GM12874 (cell line): ENCODE results near the gene IPPK.

Source experiments
- TF ChIP-seq, protein P1 (sequence below): IDR thresholded peaks from 2 replicates; pipeline ENCODE4 v1.5.1; 2011; ENCODE audit warnings: low read depth, mild to moderate bottlenecking, control low read depth, low read length, moderate library complexity; ENCODE audit not compliant: insufficient read depth

The IPPK gene

GRCh38 chr9:92648474-92648971 is 21.4 kb downstream of the IPPK start:
- TF ChIP-seq, protein P1, sequence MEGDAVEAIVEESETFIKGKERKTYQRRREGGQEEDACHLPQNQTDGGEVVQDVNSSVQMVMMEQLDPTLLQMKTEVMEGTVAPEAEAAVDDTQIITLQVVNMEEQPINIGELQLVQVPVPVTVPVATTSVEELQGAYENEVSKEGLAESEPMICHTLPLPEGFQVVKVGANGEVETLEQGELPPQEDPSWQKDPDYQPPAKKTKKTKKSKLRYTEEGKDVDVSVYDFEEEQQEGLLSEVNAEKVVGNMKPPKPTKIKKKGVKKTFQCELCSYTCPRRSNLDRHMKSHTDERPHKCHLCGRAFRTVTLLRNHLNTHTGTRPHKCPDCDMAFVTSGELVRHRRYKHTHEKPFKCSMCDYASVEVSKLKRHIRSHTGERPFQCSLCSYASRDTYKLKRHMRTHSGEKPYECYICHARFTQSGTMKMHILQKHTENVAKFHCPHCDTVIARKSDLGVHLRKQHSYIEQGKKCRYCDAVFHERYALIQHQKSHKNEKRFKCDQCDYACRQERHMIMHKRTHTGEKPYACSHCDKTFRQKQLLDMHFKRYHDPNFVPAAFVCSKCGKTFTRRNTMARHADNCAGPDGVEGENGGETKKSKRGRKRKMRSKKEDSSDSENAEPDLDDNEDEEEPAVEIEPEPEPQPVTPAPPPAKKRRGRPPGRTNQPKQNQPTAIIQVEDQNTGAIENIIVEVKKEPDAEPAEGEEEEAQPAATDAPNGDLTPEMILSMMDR = no peak

DNA sequence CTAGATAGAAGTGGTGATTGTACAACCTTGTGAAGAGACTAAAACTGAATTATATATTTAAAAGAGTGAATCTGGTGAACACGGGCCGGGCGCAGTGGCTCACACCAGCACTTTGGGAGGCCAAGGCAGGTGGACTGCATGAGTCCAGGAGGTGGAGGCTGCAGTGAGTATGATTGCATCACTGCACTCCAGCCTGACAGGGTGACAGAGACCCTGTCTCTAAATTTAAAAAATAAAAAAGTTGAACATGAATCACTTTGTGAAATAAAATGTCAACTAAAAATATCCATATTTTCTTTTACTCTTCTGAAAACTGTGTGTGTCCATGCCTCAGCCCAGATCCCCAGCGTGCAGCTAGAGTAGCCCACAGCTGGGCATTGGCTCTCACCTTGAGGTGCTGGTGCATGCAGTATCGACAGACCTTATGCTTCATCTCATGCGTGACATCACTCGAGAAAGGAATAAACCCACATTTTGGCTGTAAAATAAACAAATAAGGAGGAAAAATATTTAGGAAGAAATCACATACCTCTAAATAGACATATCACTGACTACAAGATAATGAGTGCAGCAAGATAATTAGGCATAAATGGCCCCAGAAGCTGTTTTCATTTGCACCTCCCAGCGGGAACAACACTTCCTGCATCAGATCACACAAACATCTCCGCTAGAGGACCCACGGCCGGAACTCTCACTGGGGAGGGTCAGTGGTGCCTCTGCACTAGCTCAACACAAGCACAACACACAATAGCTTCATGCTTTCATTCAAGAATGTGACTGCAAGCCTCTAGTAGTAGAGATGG is 22.1 kb downstream of the IPPK start:
- TF ChIP-seq, protein P1 = no peak

DNA sequence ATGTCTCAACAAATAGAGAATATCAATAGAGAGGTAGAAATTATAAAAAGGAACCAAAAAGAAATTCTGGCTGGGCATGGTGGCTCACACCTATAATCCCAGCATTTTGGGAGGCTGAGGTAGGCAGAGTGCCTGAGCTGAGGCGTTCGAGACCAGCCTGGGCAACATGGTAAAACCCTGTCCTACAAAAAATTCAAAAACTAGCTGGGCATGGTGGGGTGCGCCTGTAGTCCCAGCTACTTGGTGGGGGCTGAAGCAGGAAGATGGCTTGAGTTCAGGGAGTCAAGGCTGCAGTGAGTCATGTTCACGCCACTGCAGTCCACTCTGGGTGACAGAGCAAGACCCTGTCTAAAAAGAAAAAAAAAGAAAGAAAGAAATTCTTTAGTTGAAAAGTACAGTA is 24.9 kb downstream of the IPPK start:
- TF ChIP-seq, protein P1 = no peak

DNA sequence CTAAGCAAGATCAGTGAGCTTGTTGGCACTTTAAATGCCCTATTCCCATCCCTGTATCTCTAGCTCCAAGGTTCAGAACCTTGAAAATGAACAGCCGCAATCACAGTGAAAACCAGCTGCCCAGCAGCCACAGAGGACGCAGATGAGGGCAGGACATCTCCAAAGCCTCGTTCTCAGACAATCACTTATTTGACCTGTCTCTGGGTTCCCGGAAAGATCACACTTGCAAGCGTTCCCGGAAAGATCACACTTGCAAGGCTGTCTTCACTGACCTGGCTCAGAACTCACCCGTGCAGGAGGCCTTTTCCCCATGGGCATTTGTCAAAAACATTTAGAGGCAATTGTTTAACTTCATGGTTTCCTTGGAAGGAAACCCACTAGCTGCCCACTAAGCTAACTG is 25.7 kb downstream of the IPPK start:
- TF ChIP-seq, protein P1 = no peak

- TF ChIP-seq, protein P1 = no peak
These were observed 27.4 kb downstream of the IPPK start for GRCh38 chr9:92642564-92642963.

DNA sequence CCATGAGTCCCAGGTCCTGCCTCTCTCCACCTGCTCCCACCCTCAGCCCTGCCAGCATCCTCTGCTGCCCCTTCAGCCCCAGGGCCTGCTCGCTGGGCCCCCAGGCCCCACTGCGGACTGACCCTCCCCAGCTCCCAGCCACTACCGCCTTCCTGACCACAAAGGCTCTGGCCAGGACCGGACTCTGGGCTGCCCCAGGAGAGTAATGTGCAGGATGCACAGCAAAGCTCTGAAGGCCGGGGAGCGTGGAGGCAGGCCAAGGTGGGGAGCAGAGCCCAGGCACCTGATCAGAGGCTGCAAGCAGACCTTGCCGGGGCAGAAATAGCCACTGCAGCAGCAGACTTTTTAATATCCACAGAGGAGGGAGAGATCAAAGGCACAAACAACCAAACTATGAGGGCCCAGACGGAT is 27.9 kb downstream of the IPPK start:
- TF ChIP-seq, protein P1 = no peak

DNA sequence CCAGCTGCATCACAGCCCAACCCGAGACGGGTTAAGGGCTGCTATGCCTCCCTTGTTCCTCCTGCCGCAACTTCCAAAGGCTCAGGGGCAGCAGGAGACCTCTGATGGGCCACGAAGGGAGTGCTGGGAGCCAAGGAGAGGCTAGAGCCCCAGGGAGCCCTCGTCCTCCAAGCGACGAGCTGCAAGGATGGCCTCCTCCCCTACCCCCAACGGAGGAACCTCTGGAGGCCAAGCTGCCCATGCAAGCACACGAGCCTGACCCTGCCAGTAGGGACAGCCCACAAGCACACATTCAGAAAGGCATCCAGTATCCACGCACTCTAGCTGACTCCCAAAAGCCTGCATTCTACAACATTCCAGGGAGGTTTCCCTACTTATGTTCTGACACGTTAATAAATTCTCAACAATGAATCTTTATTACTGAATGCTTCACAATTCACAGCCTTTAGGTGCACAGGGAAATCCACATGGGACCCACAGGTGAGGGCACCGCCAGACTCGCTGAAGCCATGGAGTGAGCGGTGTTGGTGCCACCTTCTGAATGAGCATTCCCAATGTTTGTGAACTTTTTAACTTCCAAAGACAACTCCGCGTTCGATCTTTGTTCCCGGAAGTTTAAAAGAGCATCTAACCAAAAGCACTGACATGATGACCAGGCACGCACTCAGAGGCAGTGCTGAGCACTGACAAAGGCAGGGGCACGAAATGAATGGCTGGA is 28.7 kb downstream of the IPPK start:
- TF ChIP-seq, protein P1 = no peak
